HepG2 (cell line): Measurements from ENCODE around the gene COLQ. TPM values are rescaled to one million over a fixed set of nuclear protein-coding genes. Genes with fewer than 3 reads are reported as not detected.

Experiments used
- ATAC-seq: fragments of 200-7000 bp; cut with Tn5 transposase; 3 replicates; pipeline ENCODE4 v1.9.1; 2020; ENCODE audit warnings: mild to moderate bottlenecking, moderate library complexity
- BruUV-seq: library from RNA; stranded (reverse); fragments of 400-500 nt; replicated peaks from 2 replicates; lab custom pipeline; 2021; lab: Mats Ljungman, UMichigan
- CTCF ChIA-PET: fragments of 300-600 bp; formaldehyde crosslinking; extraction: SDS; loops from one replicate; lab custom pipeline; 2021; ENCODE audit warnings: low total read pairs, inconsistent platforms, low intra/inter-chr PET ratio; lab: Yijun Ruan, JAX
- POLR2A ChIA-PET: fragments of 350-600 bp; sonication (Branson Sonifier 250); formaldehyde crosslinking; loops from one replicate; lab custom pipeline; 2020; ENCODE audit warnings: antibody characterized with exemption, inconsistent platforms; lab: Yijun Ruan, JAX
- DNase-seq: peaks from one replicate; pipeline ENCODE4 v3.0.0-alpha.2; 2015; ENCODE audit warnings: low spot score
- FAIRE-seq: peaks from 3 replicates; lab custom pipeline; 2011; peaks lifted over from hg19 to GRCh38; lab: Jason Lieb, UNC
- H2AFZ ChIP-seq: one replicate; pipeline ENCODE4 v1.6.1; 2011; ENCODE audit warnings: low read length, inconsistent platforms
- H3K27ac ChIP-seq: fragments of 300-600 bp; 3 replicates; pipeline ENCODE4 v1.8.0; 2011; ENCODE audit warnings: mixed run types, mild to moderate bottlenecking, mixed read lengths, low read length, inconsistent platforms; ENCODE audit not compliant: insufficient read depth; ENCODE audit errors: extremely low read length
- H3K27me3 ChIP-seq, 2 experiments: fragments of 200-600 bp in 1 of 2; 2 replicates in 1 of 2; 3 replicates in 1 of 2; pipeline versions ENCODE4 v1.6.0 to v1.8.0; 2011; ENCODE audit warnings: low read length in 2 of 2, mild to moderate bottlenecking in 2 of 2, moderate library complexity in 2 of 2, inconsistent platforms in 1 of 2; ENCODE audit not compliant: insufficient read depth in 2 of 2, control insufficient read depth in 1 of 2
- H3K36me3 ChIP-seq, 2 experiments: fragments of 200-600 bp in 1 of 2; replicated peaks in 1 of 2; 2 replicates in 1 of 2; 3 replicates in 1 of 2; pipeline versions ENCODE4 v1.5.1 to v1.8.0; 2011; ENCODE audit warnings: low read length in 2 of 2, inconsistent platforms in 1 of 2; ENCODE audit not compliant: insufficient read depth in 2 of 2, control insufficient read depth in 1 of 2
- H3K4me1 ChIP-seq: 2 replicates; pipeline ENCODE4 v1.5.1; 2012; ENCODE audit warnings: low read length, inconsistent platforms; ENCODE audit not compliant: insufficient read depth
- H3K4me2 ChIP-seq: 2 replicates; pipeline ENCODE4 v1.6.0; 2011; ENCODE audit warnings: low read depth, low read length, inconsistent platforms
- H3K4me3 ChIP-seq, 3 experiments: fragments of 200-600 bp in 1 of 3; sonication (generic), shearing (Covaris generic) in 1 of 3; replicated peaks in 1 of 3; 2 replicates each; pipeline ENCODE4 v1.5.1; 2011 to 2016; ENCODE audit warnings: low read length in 3 of 3, inconsistent platforms in 2 of 3, low read depth in 2 of 3, mild to moderate bottlenecking in 2 of 3, control low read depth in 1 of 3, mixed read lengths in 1 of 3; ENCODE audit not compliant: insufficient read depth in 1 of 3
- H3K79me2 ChIP-seq: one replicate; pipeline ENCODE4 v1.6.1; 2011; ENCODE audit warnings: low read length, inconsistent platforms; ENCODE audit not compliant: insufficient read depth
- H3K9ac ChIP-seq: 2 replicates; pipeline ENCODE4 v1.6.0; 2011; ENCODE audit warnings: mild to moderate bottlenecking, low read depth, low read length, inconsistent platforms; ENCODE audit not compliant: insufficient read depth
- H3K9me3 ChIP-seq: 2 replicates; pipeline ENCODE4 v1.5.1; 2012; ENCODE audit warnings: mild to moderate bottlenecking, low read length
- H4K20me1 ChIP-seq: 2 replicates; pipeline ENCODE4 v1.6.0; 2011; ENCODE audit warnings: inconsistent platforms, mild to moderate bottlenecking, low read length, moderate library complexity; ENCODE audit not compliant: insufficient read depth
- ATF4 ChIP-seq, 2 experiments: fragments of 450-650 bp in 1 of 2; sonication (generic) in 1 of 2; formaldehyde crosslinking; IDR thresholded peaks; 2 replicates each; pipeline versions ENCODE4 v1.5.0 to v1.8.0; 2020 to 2022; ENCODE audit warnings: mild to moderate bottlenecking in 1 of 2, missing genetic modification reagents in 1 of 2
- BCLAF1 ChIP-seq: fragments of 450-650 bp; IDR thresholded peaks from 2 replicates; pipeline ENCODE4 v1.6.1; 2017; ENCODE audit warnings: mild to moderate bottlenecking
- DR1 ChIP-seq: sonication (generic); formaldehyde crosslinking; IDR thresholded peaks from 2 replicates; pipeline ENCODE4 v1.8.0; 2021; ENCODE audit warnings: mild to moderate bottlenecking, missing genetic modification reagents, inconsistent platforms
- JUN ChIP-seq: sonication (generic); formaldehyde crosslinking; IDR thresholded peaks from 2 replicates; pipeline ENCODE4 v1.4.0; 2020; ENCODE audit warnings: mild to moderate bottlenecking, missing genetic modification reagents
- LRRFIP1 ChIP-seq: sonication (generic); formaldehyde crosslinking; conservative IDR thresholded peaks from 2 replicates; pipeline ENCODE4 v1.4.0; 2020; ENCODE audit warnings: missing genetic modification reagents
- NR2C2 ChIP-seq: sonication (generic); formaldehyde crosslinking; IDR thresholded peaks from 2 replicates; pipeline ENCODE4 v1.4.0; 2020; ENCODE audit warnings: missing genetic modification reagents, mild to moderate bottlenecking, moderate library complexity, borderline replicate concordance
- RBAK ChIP-seq: sonication (generic); formaldehyde crosslinking; IDR thresholded peaks from 2 replicates; pipeline ENCODE4 v1.5.1; 2020; ENCODE audit warnings: mild to moderate bottlenecking, missing genetic modification reagents
- SAFB2 ChIP-seq: sonication (generic); formaldehyde crosslinking; IDR thresholded peaks from 2 replicates; pipeline ENCODE4 v1.5.1; 2020; ENCODE audit warnings: missing genetic modification reagents, low read depth, mild to moderate bottlenecking, borderline replicate concordance
- whole genome bisulfite sequencing: methylation state at CpG from one replicate; pipeline ENCODE4 v1.1.6; 2017; ENCODE audit warnings: low lambda C conversion rate; 5-methylcytosine and 5-hydroxymethylcytosine counted together
- in situ Hi-C: cut with HindIII; loops from 2 replicates; pipeline ENCODE4 v1.10.0; 2017; ENCODE audit warnings: low pct_unique_long_range_greater_than_20kb; ENCODE audit not compliant: extremely low pct_ligation_motif_present
- intact Hi-C: fragments of 100-400 bp; cut with micrococcal nuclease; formaldehyde crosslinking; loops from one replicate; pipeline ENCODE4 v1.10.0; 2022; ENCODE audit not compliant: unreplicated experiment
- polyA plus RNA-seq, 8 experiments: library from polyadenylated mRNA; depleted of rRNA in 3 of 8; stranded (reverse) in 7 of 8; unstranded in 1 of 8; fragments of >200 nt; fragmentation: Illumina TruSeq in 4 of 8; extraction: Trizol in 4 of 8; gene quantifications; 2 replicates each; pipeline versions ENCODE4 v1.2.1 to v1.2.3, GENCODE V29; 2011 to 2016; ENCODE audit warnings: low read depth in 4 of 8, missing spikeins in 1 of 8, mixed read lengths in 1 of 8; ENCODE audit not compliant: insufficient read depth in 1 of 8
- total RNA-seq, 5 experiments: library from RNA; depleted of rRNA; stranded (reverse); fragments of >200 nt; fragmentation: Illumina TruSeq; extraction: Trizol; gene quantifications; 2 replicates each; pipeline ENCODE4 v1.2.3, GENCODE V29; 2016; ENCODE audit warnings: low read depth in 1 of 5

The COLQ gene
- total and polyA plus RNA-seq, 2 of the 13 experiments (the other 11 are each of a cell fraction or from before 2014, with no cell fraction given): 0.31 to 0.46 TPM

- TF ChIP-seq ATF4 (CRISPR knock-in tag; IDR thresholded peaks at IDR 0.05): no peak
- TF ChIP-seq DR1 (CRISPR knock-in tag): no peak
- TF ChIP-seq BCLAF1: no peak
- TF ChIP-seq JUN (CRISPR knock-in tag): no peak
These were observed 7.5 kb downstream of the COLQ start (continued) for GRCh38 chr3:15513810-15514662.

GRCh38 chr3:15513116-15513515, 8.4 kb downstream of the COLQ start:
- ATAC-seq (no peak), DNase-seq (no peak), FAIRE-seq (no peak)
- WGBS: 73% methylated on average over 7 of the region's 7 CpGs
- ChIA-PET CTCF (no interaction called here), POLR2A (no interaction called here)
- no peak overlapping the region for H3K4me3 ChIP-seq
- intact Hi-C loops (no loop called here), in situ Hi-C loops (no loop called here)
- H3K4me2 ChIP-seq: no peak overlapping the region
- no peaks in the 10 kb centered on the region for H3K9me3 ChIP-seq
- no peaks in the 10 kb centered on the region for H4K20me1 ChIP-seq
- H3K36me3 ChIP-seq: no peaks in the 10 kb centered on the region
- H3K4me1 ChIP-seq: no peaks in the 10 kb centered on the region
- no peak overlapping the region for H2AFZ ChIP-seq
- no peaks in the 10 kb centered on the region for H3K79me2 ChIP-seq
- H3K27ac ChIP-seq: no peak overlapping the region
- H3K27me3 ChIP-seq: peaks cover 0 to 10% of the 10 kb centered on the region in 2 experiments; a peak in 1 of 5 replicates
- no peak overlapping the region for H3K9ac ChIP-seq
- TF ChIP-seq LRRFIP1 (CRISPR knock-in tag): no peak
- TF ChIP-seq NR2C2: no peak
- TF ChIP-seq RBAK (CRISPR knock-in tag): no peak
- no peak for TF ChIP-seq SAFB2 (CRISPR knock-in tag)
- no TSS peak for BruUV-seq
